ENCODE data around the gene TBC1D5. TPM values are rescaled to one million over a fixed set of nuclear protein-coding genes. Genes with fewer than 3 reads are reported as not detected.
A peak's percentile ranks its signal among the peaks of the same experiment; 100 is the strongest.

Gene TBC1D5
- total RNA-seq, 1 experiment from 2014 or later: 33.9 TPM

DNA sequence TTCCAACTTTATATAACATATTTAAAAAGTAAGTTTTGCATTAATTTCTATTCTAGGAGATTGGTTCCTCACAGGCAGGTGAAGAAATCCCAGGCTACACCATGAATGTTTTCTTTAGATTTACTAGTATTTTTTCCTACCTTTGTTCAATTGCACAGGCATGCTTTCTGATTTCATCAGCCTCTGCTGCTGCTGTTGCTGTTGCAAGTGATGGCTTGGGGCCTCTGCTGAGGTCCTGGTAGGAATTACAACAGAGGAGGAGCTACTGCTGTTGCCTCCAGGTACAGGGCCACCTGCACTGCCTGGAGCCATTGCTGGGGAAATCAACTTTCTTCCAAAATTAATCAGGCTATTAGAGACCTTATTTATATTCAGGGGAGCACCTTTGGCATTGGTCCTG is 504.4 kb downstream of the TBC1D5 start:
- no peaks in the 10 kb centered on the region for H3K4me1 ChIP-seq (ENCODE audit: control insufficient read depth in 1 of 2, insufficient read depth in 2 of 2, low read length in 2 of 2)
- CTCF ChIA-PET: no interaction called here

DNA sequence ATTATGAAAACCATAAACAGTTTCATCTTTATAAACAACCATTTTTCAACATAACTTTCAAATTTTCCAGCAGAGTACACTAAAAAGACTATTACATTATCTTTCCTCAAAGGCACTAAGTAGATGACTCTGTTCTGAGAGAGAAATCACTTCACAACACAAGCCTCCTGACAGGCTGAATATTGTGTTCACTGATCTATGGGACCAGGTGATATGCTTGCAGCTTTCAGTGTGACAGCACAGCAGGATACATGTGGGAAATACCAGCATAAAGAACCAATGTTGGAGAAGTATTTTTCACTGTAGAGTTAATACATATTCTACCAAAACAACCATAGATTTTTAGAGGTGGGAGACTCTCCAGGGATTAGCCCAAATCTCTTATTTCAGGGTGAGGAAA is 507.1 kb downstream of the TBC1D5 start:
- Histone ChIP-seq H3K9me3 (ENCODE audit: control insufficient read depth in 1 of 2, insufficient read depth in 1 of 2, low read depth in 1 of 2, low read length in 2 of 2) (no peaks in the 10 kb centered on the region), H3K4me1 (ENCODE audit: control insufficient read depth in 1 of 2, insufficient read depth in 2 of 2, low read length in 2 of 2) (no peaks in the 10 kb centered on the region), H3K9ac (ENCODE audit: low read length) (no peak overlapping the region), H4K20me1 (ENCODE audit: insufficient read depth) (no peaks in the 10 kb centered on the region), H3K79me2 (ENCODE audit: insufficient read depth, low read length) (no peaks in the 10 kb centered on the region), H3K36me3 (ENCODE audit: control insufficient read depth in 1 of 2, insufficient read depth in 2 of 2, low read length in 2 of 2) (no peaks in the 10 kb centered on the region), H3K27ac (ENCODE audit: low read depth, low read length) (no peak overlapping the region), H3K9me2 (ENCODE audit: insufficient read depth) (no peaks in the 10 kb centered on the region), H3K4me3 (replicated peaks in 1 of 2; ENCODE audit: low read depth in 1 of 2, low read length in 2 of 2) (no peak overlapping the region), H3K4me2 (ENCODE audit: low read length) (no peak overlapping the region), H3K27me3 (ENCODE audit: insufficient read depth, low read length) (no peaks in the 10 kb centered on the region), H2AFZ (ENCODE audit: low read depth, low read length, poor library complexity, severe bottlenecking) (no peak overlapping the region)
- ChIA-PET RAD21 (ENCODE audit: low non-redundant PET in 1 of 2, low total read pairs in 2 of 2, uncharacterized antibody in 2 of 2, unreplicated experiment in 2 of 2) (no interaction called here), POLR2A (no interaction called here), CTCF (no interaction called here)
- DNase-seq (ENCODE audit: low read depth, low spot score): no peak
- no peak for ATAC-seq
- intact Hi-C loops (cut with micrococcal nuclease): no loop called here
- BruUV-seq (replicated peaks): no TSS peak
- no peak for TF ChIP-seq ZNF274 (IDR thresholded peaks at IDR 0.05; ENCODE audit: low read depth, low read length)
- TF ChIP-seq JUND (IDR thresholded peaks at IDR 0.05): no peak
- TF ChIP-seq FOSL1 (IDR thresholded peaks at IDR 0.05; ENCODE audit: low read depth): no peak
- no peak for TF ChIP-seq EZH2 (IDR thresholded peaks at IDR 0.05)
- TF ChIP-seq, protein P1, sequence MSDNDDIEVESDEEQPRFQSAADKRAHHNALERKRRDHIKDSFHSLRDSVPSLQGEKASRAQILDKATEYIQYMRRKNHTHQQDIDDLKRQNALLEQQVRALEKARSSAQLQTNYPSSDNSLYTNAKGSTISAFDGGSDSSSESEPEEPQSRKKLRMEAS (IDR thresholded peaks at IDR 0.05): no peak

More for the DNA sequence above, 504.4 kb downstream of the TBC1D5 start:
- no peaks in the 10 kb centered on the region for H3K27me3 ChIP-seq (ENCODE audit: insufficient read depth, low read length)
- DNase-seq (ENCODE audit: low read depth, low spot score) (no peak), ATAC-seq (no peak)
- BruUV-seq (replicated peaks): no TSS peak
- no peaks in the 10 kb centered on the region for H4K20me1 ChIP-seq (ENCODE audit: insufficient read depth)
- no peaks in the 10 kb centered on the region for H3K79me2 ChIP-seq (ENCODE audit: insufficient read depth, low read length)
- intact Hi-C loops (cut with micrococcal nuclease): no loop called here
- ChIA-PET POLR2A (no interaction called here), RAD21 (ENCODE audit: low non-redundant PET in 1 of 2, low total read pairs in 2 of 2, uncharacterized antibody in 2 of 2, unreplicated experiment in 2 of 2) (no interaction called here)
- H3K9me2 ChIP-seq (ENCODE audit: insufficient read depth): no peaks in the 10 kb centered on the region
- TF ChIP-seq EGR1 (IDR thresholded peaks at IDR 0.05; ENCODE audit: low read depth) (no peak), CBX3 (IDR thresholded peaks at IDR 0.05; ENCODE audit: low read depth) (no peak), CEBPB (IDR thresholded peaks at IDR 0.05; ENCODE audit: low read depth) (peak; percentile 66; the same call in 1 of the 2 replicates), TCF7L2 (IDR thresholded peaks at IDR 0.05; ENCODE audit: borderline replicate concordance, extremely low read depth, insufficient read depth, insufficient read length) (no peak), EZH2 (IDR thresholded peaks at IDR 0.05) (no peak), FOSL1 (IDR thresholded peaks at IDR 0.05; ENCODE audit: low read depth) (no peak), SP1 (IDR thresholded peaks at IDR 0.05; ENCODE audit: low read depth) (no peak), ZNF274 (IDR thresholded peaks at IDR 0.05; ENCODE audit: low read depth, low read length) (no peak)
- TF ChIP-seq, protein P1 (IDR thresholded peaks at IDR 0.05): 0 out of 2 replicates have a peak, but pooled peaks have one; percentile 23
- no peaks in the 10 kb centered on the region for H3K36me3 ChIP-seq (ENCODE audit: control insufficient read depth in 1 of 2, insufficient read depth in 2 of 2, low read length in 2 of 2)
- no peak overlapping the region for H3K9ac ChIP-seq (ENCODE audit: low read length)
- no peak overlapping the region for H2AFZ ChIP-seq (ENCODE audit: low read depth, low read length, poor library complexity, severe bottlenecking)
- H3K27ac ChIP-seq (ENCODE audit: low read depth, low read length): no peak overlapping the region
- no peak overlapping the region for H3K4me3 ChIP-seq (replicated peaks in 1 of 2; ENCODE audit: low read depth in 1 of 2, low read length in 2 of 2)
- H3K9me3 ChIP-seq (ENCODE audit: control insufficient read depth in 1 of 2, insufficient read depth in 1 of 2, low read depth in 1 of 2, low read length in 2 of 2): no peaks in the 10 kb centered on the region
- H3K4me2 ChIP-seq (ENCODE audit: low read length): no peak overlapping the region

All from HCT116 (cell line).